ENCODE data around the gene DPP10.

- TF ChIP-seq CTCF (IDR thresholded peaks at IDR 0.05) (no peak), EP300 (IDR thresholded peaks at IDR 0.05) (no peak), POLR2A (IDR thresholded peaks at IDR 0.05) (no peak)
Observed at GRCh38 chr2:115481842-115482241, 1039.4 kb downstream of the DPP10 start.
